Measurements from ENCODE around the gene TRERF1. TPM values are rescaled to one million over a fixed set of nuclear protein-coding genes. Genes with fewer than 3 reads are reported as not detected.

Gene TRERF1
- total and polyA plus RNA-seq, 12 donors, result 4.7 to 16.6 (median 8.0) TPM

- DNase-seq, result no peak
- no peaks in the 10 kb centered on the region for H3K27me3 ChIP-seq
- WGBS, 4 donors, result 31 to 40% (median 35%) methylated on average over 8 to 9 of the region's 9 CpGs
- peak overlapping the region in 2 of 4 donors; percentile 62 to 65 for H3K4me3 ChIP-seq
- peak overlapping the region in 3 of 5 donors; percentile 39 to 92 (median 88) for H3K27ac ChIP-seq
- no peaks in the 10 kb centered on the region for H3K9me3 ChIP-seq (replicated peaks in 1 of 3)
- intact Hi-C loops (cut with DNase I), result no loop called here
- no peaks in the 10 kb centered on the region for H3K36me3 ChIP-seq (replicated peaks in 1 of 2)
- H3K4me1 ChIP-seq (replicated peaks in 1 of 2), result peaks cover 21 to 33% of the 10 kb centered on the region in 2 donors
- no peak for TF ChIP-seq POLR2A (IDR thresholded peaks at IDR 0.05)
- no peak for TF ChIP-seq CTCF (IDR thresholded peaks at IDR 0.05)
Observed at GRCh38 chr6:42449917-42450476, 1.7 kb downstream of the TRERF1 start.

DNA sequence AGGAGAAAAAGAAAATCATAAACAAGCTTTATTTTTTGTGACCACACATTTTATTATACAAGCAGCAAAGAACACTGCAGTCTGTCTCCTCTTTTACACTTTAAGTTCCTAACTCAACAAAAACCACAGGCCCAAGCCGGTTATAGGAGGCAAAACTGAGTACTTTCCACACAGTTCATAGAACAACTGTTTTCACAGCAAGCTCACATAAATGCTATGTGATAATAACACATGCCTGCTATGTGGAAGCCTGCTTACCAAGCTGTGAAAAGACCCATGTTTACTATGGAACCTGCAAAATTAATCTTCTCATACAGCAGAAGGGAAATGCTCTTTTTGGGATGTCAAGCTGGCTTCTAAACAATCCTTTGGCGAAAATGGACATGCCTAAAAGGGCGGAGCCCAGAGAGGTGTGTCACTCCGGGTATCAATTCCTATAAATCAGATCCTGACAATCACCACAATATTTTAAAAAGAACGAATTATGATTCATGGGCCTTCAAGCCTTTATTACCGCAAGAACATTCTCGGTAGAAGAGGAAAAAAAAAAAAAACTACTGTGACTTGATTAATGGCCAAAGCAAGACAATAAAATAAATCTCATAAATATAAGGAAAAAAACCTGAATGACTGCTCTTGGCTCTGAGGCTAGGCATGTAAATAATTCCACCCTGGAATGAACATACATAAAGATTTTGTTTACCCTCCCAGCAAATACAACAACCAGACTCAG, 2.6 kb downstream of the TRERF1 start:
- Histone ChIP-seq H3K4me1 (replicated peaks in 1 of 2) (peaks cover 15 to 35% of the 10 kb centered on the region in 2 donors), H3K27me3 (no peaks in the 10 kb centered on the region), H3K36me3 (replicated peaks in 1 of 2) (no peaks in the 10 kb centered on the region), H3K27ac (peak overlapping the region in 2 of 5 donors; percentile 46 to 92), H3K9me3 (replicated peaks in 1 of 3) (no peaks in the 10 kb centered on the region), H3K4me3 (peak overlapping the region in 1 of 4 donors; percentile 65)
- TF ChIP-seq POLR2A (IDR thresholded peaks at IDR 0.05) (no peak), CTCF (IDR thresholded peaks at IDR 0.05) (no peak)
- DNase-seq, result no peak
- intact Hi-C loops (cut with DNase I), result no loop called here
- 24 to 35% (median 25%) methylated on average over 7 of the region's 7 CpGs for WGBS, 4 donors

GRCh38 chr6:42448391-42448790, 3.3 kb downstream of the TRERF1 start:
- H3K27ac ChIP-seq, result peak overlapping the region in 2 of 5 donors; percentile 32 to 46
- no peak for TF ChIP-seq CTCF (IDR thresholded peaks at IDR 0.05)
- TF ChIP-seq POLR2A (IDR thresholded peaks at IDR 0.05), result no peak
- WGBS, 4 donors, result 64 to 73% (median 70%) methylated on average over 5 of the region's 5 CpGs
- peaks cover 9 to 28% of the 10 kb centered on the region in 2 donors for H3K4me1 ChIP-seq (replicated peaks in 1 of 2)
- no peaks in the 10 kb centered on the region for H3K9me3 ChIP-seq (replicated peaks in 1 of 3)
- DNase-seq, result no peak
- H3K27me3 ChIP-seq, result no peaks in the 10 kb centered on the region
- no peaks in the 10 kb centered on the region for H3K36me3 ChIP-seq (replicated peaks in 1 of 2)
- intact Hi-C loops (cut with DNase I), result no loop called here
- H3K4me3 ChIP-seq, result no peak overlapping the region

DNA sequence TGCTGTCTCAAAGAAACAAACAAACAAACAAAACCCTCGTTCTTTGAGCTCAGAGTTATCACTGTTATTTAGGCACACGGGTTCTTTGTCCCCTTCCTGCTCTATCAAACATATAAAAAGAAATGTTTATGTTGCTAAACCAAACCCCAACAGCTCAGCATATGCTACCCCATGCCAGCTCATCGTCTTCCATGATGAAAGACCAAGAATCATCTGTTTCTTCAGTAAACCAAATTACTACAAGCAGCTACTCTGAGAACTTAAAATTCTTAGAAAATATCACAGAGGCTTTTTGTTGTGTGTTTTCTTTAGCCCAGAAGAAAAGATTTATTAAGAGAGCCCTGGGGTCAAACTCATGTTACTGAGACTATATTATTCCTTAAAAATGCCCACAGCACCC, 4.7 kb downstream of the TRERF1 start:
- Histone ChIP-seq H3K4me1 (replicated peaks in 1 of 2) (peaks cover 10 to 32% of the 10 kb centered on the region in 2 donors), H3K36me3 (replicated peaks in 1 of 2) (no peaks in the 10 kb centered on the region), H3K27ac (no peak overlapping the region), H3K27me3 (no peaks in the 10 kb centered on the region), H3K9me3 (replicated peaks in 1 of 3) (no peaks in the 10 kb centered on the region), H3K4me3 (no peak overlapping the region)
- intact Hi-C loops (cut with DNase I), result no loop called here
- 81 to 92% (median 85%) methylated on average over 3 of the region's 3 CpGs for WGBS, 4 donors
- TF ChIP-seq CTCF (IDR thresholded peaks at IDR 0.05) (no peak), POLR2A (IDR thresholded peaks at IDR 0.05) (no peak)
- DNase-seq, result no peak
